DMS114 treated with DMSO at 0.1 percent for 48 hours (cell line): Measurements from ENCODE around the gene ZNF273.

ENCODE experiments used
- DNase-seq: peaks from one replicate; lab custom pipeline; 2025; ENCODE audit not compliant: unreplicated experiment; lab: John Stamatoyannopoulos, UW

Gene ZNF273

DNA sequence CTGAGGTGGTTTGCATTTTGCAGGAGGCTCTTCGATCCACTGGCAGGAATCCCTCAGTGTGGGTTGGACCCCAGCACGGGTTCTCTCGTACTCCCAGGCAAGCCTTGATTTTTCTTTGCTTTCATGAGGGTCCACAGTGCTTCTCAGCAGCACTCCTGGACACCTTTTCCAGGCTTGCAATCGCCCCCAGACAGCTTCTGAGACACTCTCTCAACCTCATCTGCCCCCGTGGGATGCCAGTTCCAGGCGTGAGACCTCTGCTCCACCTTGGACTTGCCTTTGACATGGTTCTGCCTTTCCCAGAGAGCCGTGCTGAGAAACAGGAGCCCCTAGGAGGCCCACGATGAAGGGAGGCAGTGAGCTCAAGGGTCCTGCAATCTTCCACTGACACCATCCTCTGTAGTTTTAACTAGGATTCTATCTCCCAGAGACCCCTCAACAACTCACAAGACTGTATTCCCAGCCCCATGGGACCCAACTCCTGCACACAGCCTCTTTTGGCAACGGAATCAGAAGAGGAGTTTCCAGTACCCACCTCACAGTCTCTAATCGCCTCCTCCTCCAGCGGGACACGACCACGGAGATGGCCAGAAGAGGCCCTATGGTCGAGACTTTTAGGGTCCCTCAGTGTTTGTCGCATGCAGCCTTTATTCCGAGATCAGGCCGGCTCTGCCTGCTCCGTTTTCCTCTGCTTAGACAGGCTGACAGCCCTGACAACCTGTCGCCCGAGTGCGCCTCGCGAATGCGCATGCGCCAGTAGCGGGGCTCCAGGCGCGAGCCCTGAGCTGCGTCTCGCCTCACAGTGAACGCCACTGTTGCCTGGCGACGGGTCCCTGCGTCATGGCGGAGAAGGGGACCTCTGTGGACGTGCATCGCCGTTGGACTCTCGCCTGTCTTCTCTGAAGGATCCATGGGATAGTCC, 26.0 kb upstream of the ZNF273 start:
- peak; percentile 47 for DNase-seq

DNA sequence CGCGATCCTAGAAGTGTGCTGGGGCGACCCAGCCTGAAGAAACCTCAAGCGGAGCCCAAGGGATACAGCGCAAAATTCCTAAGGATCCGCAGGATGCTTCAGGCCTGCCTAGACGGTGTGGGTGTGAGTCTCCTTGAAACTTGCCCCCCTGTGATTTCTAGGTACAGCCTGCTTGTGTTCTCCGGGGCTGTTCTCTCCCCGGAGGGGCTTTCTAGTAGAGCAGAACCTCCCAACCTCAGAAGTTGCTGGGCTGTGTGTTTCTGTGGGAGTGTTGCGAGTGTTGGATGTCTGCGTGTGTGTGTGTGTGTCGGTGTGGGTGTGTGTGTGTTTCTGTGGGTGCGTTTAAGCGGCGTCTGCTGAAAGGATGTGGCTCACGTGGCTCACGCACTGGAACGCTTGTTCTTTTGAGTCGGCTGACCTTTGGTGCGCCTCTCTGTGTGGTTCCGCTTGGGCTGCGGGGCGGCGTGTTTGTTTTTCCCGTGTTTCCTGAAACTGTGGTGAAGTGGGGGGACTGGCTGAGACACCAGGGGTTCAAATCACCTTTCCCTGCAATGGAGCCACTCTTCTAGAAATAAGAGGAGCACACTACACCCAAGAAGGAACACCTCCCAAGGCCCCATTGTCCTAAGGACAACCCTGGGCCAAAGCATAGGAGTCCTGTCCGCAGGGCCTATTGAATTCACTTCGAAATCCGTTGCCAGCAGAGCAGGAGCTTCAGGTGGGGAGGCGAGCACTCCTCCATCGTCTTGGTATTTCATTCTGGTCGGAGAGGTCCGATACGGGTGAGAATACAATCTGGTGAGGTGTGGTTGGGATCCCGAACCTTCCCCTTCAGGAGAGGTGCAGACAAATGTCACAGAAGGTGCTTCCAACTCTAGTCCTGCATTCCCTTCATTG, 25.1 kb upstream of the ZNF273 start:
- no peak for DNase-seq

DNA sequence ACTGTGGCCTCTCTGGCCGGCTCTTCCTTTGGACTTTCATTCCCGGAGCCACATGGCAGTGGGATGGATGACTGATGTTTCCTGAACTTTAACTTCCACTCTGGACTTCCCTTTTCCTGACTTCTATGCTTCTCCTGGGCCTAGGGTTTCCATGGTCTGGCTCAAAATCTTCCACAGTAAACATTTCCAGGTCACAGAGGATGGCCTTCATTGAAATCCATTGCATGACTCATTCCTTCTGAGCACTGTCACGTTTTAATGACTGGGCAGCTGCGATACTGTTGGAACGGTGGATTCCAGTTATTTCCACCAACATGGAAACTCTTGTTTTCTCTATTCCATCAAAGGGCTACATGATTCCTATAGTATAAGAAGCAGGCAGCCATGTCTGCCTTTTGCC, 24.4 kb upstream of the ZNF273 start:
- DNase-seq: no peak

DNA sequence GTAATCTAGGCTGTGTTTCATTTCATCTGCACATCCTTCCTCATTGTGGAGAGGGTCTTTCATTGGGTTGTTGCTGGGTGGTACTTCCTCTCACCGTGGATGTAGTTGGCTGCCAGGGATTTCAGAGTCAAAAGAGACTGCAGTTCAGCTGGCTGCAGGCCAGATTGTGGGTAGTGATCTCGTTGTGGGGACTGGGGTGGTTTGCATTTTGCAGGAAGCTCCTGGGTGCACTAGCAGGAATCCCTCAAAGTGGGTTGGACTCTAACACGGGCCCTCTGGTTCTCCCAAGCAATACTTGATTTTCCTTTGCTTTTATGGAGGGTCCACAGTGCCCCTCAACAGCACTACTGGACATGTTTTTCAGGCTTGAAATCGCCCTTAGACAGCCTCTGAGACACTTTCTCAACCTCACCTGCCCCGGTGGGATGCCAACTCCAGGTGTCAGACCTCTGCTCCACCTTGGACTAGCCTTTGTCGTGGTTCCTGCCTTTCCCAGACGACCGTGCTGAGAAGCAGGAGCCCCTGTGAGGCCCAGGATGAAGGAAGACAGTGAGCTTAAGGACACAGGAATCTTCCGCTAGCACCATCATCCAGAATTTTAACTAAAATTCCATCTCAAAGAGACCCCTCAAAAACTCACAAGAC, 23.9 kb upstream of the ZNF273 start:
- no peak for DNase-seq

DNA sequence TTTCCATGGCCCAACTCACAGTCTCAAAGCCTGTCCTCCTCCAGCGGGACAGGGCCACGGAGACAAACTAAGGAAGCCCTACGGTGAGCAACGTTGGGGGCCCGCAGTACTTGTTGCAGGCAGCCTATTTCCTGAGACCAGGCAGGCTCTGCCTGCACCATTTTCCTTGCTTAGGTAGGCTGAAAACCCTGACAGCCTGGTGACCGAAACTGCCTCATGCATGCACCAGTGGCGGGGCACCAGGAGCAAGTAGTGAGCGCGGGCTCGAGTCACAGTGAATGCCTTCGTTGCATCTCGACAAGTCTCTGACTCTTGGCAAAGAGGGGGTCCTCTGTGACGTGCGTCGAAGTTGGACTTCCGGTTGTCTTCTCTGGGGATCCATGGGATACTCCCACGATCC, 23.3 kb upstream of the ZNF273 start:
- no peak for DNase-seq

GRCh38 chr7:64880322-64881297, 22.5 kb upstream of the ZNF273 start:
- no peak for DNase-seq

DNA sequence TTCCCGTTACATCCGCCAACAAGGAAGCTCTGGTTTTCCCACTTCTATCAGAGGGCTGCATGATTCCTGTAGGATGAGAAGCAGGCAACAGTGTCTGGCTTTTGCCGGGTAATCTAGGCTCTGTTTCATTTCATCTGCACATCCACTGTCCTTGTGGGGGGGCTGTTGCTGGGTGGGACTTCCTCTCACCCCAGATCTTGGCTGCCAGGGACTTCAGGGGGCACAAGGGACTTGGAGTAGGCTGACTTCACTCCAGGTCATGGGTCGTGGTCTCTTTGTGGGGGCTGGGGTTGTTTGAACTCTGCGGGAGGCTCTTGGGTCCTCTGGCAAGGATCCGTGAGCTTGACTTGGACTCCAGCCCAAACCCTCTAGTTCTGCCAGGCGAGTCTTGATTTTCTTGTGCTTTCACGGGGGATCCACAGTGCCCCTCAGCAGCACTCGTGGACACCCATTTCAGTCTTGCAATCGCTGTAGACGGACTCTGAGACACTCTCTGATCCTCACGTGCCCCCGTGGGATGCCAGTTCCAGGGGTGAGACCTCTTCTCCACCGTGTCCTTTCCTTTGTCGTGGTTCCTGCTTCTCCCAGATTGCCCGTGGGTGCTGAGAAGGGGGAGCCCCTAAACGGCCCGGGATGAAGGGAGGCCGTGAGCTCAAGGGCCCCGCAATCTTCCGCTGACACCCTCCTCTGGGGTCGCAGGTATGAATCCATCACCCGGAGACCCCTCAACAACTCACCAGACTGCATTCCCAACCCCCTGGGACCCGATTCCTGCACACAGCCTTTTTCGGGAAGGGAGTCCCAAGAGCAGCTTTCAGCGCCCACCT, 21.4 kb upstream of the ZNF273 start:
- no peak for DNase-seq

- no peak for DNase-seq
Measured at GRCh38 chr7:64882341-64883112, 20.5 kb upstream of the ZNF273 start.

DNA sequence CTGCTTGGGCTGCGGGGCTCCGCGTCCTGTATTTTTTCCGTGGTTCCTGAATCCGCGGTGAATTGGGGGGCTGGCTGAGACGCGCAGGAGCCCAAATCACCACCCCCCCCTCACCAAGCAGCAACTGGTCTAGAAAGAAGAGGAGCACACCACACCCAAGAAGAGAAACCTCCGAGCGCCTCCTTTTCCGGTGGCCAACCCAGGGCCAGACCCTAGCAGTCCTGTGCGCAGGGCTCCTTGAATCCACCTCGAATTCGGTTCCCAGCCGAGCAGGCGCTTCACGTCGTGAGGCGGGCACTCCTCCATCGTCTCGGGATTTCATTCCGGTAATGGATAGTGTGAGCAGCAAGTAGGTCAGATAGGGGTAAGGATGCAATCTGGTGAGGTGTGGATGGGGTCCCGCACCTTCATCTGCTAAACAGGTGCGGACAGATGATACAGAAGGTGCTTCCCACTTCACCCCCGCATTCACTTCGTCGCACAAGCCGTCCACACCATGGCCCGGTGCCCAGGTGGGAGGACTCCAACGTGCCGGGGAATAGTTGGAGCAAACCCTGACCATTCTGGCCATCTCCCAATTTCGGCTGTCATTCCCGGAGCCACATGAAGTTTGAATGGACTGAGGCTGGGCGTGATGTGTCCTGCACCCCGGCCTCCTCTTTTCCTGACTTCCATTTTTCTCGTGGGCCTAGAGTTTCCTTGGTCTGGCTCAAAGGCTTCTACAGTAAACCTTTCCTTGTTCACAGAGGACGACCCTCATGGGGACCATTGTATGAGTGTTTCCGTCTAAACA, 19.8 kb upstream of the ZNF273 start:
- DNase-seq: no peak

GRCh38 chr7:64884085-64884912, 18.8 kb upstream of the ZNF273 start:
- DNase-seq: no peak

- DNase-seq: no peak
Measured at GRCh38 chr7:64884913-64885370, 18.1 kb upstream of the ZNF273 start.

- DNase-seq: no peak
Measured at GRCh38 chr7:64885520-64886240, 17.4 kb upstream of the ZNF273 start.

DNA sequence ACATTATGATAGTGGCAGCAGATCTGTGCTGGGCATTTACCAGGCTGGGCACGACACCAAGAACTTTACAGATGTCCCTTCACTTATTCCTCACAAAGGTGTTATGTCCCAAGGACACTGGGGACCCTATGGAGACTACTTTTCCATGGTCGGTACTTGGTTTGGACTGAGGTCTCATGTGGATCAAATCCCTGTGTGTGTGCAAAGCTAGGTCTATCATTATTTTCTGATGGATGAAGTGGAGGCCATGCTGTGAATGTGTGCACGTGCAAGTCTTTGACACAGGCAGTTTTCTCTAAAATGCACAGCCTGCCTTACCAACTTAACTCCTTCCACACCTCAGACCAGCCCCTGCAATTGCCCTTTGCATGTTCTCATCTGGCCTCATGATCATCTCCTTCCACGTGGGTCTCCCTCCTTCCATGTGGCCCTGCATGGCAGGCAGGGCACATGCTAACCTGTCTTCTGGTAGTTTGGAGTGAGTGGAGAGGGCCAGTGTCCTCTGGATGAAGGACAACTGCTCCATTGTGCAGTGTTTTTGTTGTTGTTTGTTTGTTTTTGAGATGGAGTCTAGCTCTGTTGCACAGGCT, 16.0 kb upstream of the ZNF273 start:
- DNase-seq: no peak

DNA sequence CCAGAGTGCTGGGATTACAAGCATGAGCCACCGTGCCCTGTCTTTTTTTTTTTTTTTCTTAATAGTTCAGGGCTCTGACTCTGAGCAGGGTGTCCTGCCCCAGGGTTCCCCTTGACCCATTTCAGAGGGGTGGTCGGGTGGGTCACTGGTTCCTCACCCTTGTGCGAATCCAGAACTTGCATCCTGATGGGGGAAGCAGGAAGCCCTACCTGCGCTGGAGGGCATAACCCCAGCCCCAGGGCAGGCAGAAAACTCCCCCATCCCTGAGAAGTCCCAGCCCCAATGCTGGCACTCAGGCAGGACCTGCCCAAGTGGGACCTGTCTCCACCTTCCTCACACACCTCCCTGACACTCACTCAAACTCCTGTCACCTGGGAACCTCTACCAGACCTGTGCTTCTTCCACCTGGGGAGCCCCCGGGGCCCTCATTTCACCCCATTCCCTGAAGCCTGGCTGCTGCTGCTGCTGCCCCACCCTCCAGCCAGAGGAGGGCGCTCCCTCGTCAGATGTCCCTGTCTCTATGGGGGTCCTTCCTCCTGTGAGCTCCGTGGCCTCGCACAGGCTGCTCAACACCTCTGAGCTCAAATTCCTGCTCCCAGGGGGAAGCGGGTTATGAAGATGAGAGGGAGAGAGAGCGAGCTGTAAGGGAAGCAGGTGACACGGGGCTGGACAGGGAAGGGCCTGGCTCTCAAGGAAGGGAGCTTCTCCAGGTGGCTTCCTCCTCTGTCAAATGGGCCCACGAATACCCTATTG, 15.1 kb upstream of the ZNF273 start:
- DNase-seq: no peak

DNA sequence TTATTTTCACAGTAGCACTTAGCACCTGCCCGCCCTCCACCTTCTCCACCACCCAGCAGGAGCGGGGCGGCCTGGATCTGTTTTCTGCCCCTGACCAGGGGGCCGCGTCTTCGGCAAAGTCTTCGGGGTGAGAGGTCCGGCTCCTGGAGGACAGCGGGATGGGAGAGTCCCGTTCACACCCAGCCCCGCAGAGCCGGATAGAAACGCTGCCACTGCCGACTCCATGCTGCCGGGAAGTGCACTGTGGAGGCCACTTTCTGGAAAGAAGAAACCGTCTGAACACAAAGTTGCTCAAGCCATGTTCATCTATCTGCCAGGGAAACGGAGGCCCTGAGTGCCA, 14.5 kb upstream of the ZNF273 start:
- DNase-seq: no peak
